ENCODE measurements around the gene PYGO2.
A peak's percentile ranks its signal among the peaks of the same experiment; 100 is the strongest.

The PYGO2 gene

DNA sequence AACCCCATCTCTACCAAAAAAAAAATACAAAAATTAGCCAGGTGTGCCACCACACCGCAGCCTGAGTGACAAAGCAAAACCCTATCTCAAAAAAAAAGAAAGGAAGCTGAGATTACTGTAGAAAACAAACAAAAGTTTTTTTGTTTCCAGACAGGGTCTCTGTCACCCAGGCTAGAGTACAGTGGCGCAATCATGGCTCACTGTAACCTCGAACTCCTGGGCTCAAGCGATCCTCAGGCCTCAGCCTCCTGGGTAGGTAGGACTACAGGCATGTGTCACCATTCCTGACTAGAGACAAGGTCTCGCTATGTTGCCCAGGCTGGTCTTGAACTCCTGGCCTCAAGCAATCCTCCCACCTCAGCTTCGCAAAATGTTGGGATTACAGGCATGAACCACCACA is 2.8 kb upstream of the PYGO2 start:
- H3K9me3 ChIP-seq (ENCODE audit: control extremely low read depth in 1 of 5, control insufficient read depth in 4 of 5, insufficient read depth in 2 of 5, low read depth in 1 of 5, low read length in 4 of 5), result no peaks in the 10 kb centered on the region
- no peak overlapping the region for H3K4me3 ChIP-seq (ENCODE audit: control insufficient read depth in 1 of 7, extremely low read depth in 1 of 7, insufficient read depth in 4 of 7, low read depth in 2 of 7, low read length in 6 of 7)
- 98% methylated on average over 5 of the region's 6 CpGs for WGBS (ENCODE audit: insufficient coverage)
- peaks cover 14 to 37% (median 33%) of the 10 kb centered on the region in 4 experiments for H3K4me1 ChIP-seq (ENCODE audit: control extremely low read depth in 1 of 4, control insufficient read depth in 4 of 4, insufficient read depth in 4 of 4, low read length in 3 of 4)
- ChIA-PET CTCF (interaction anchor here (0.8 to 3.7 kb wide), 13 partner anchors 8 to 81 kb away, joined by 3 to 13 read pairs (median 3); partner anchors contain the start of gene PBXIP1), POLR2A (no interaction called here)
- H3K27me3 ChIP-seq (replicated peaks in 2 of 5; ENCODE audit: control insufficient read depth in 4 of 5, insufficient read depth in 5 of 5, low read length in 4 of 5), result no peaks in the 10 kb centered on the region
- no peak for DNase-seq
- H3K36me3 ChIP-seq (ENCODE audit: control insufficient read depth in 4 of 4, insufficient read depth in 4 of 4, low read length in 3 of 4), result peaks cover 6 to 57% (median 46%) of the 10 kb centered on the region in 4 experiments
- H3K27ac ChIP-seq (ENCODE audit: insufficient read depth in 1 of 2, low read depth in 1 of 2, low read length in 2 of 2, poor library complexity in 1 of 2, severe bottlenecking in 2 of 2), result peak overlapping the region in 1 of 2 experiments; percentile 97

GRCh38 chr1:154963643-154964042 is 2.1 kb upstream of the PYGO2 start:
- Histone ChIP-seq H3K36me3 (ENCODE audit: control insufficient read depth in 4 of 4, insufficient read depth in 4 of 4, low read length in 3 of 4) (peaks cover 6 to 63% (median 48%) of the 10 kb centered on the region in 4 experiments), H3K27ac (ENCODE audit: insufficient read depth in 1 of 2, low read depth in 1 of 2, low read length in 2 of 2, poor library complexity in 1 of 2, severe bottlenecking in 2 of 2) (peak overlapping the region in 1 of 2 experiments; percentile 97), H3K4me3 (ENCODE audit: control insufficient read depth in 1 of 7, extremely low read depth in 1 of 7, insufficient read depth in 4 of 7, low read depth in 2 of 7, low read length in 6 of 7) (no peak overlapping the region), H3K27me3 (replicated peaks in 2 of 5; ENCODE audit: control insufficient read depth in 4 of 5, insufficient read depth in 5 of 5, low read length in 4 of 5) (no peaks in the 10 kb centered on the region), H3K9me3 (ENCODE audit: control extremely low read depth in 1 of 5, control insufficient read depth in 4 of 5, insufficient read depth in 2 of 5, low read depth in 1 of 5, low read length in 4 of 5) (no peaks in the 10 kb centered on the region), H3K4me1 (ENCODE audit: control extremely low read depth in 1 of 4, control insufficient read depth in 4 of 4, insufficient read depth in 4 of 4, low read length in 3 of 4) (peaks cover 14 to 35% (median 30%) of the 10 kb centered on the region in 4 experiments)
- CTCF ChIA-PET, result interaction anchor here (0.9 to 3.7 kb wide), 9 partner anchors 7 to 89 kb away, joined by 3 to 13 read pairs (median 4); partner anchors contain the start of genes CKS1B and PBXIP1
- 94% methylated on average over 7 of the region's 8 CpGs for whole genome bisulfite sequencing (ENCODE audit: insufficient coverage)
- POLR2A ChIA-PET, result no interaction called here
- DNase-seq, result no peak

- Histone ChIP-seq H3K36me3 (ENCODE audit: control insufficient read depth in 4 of 4, insufficient read depth in 4 of 4, low read length in 3 of 4) (peaks cover 6 to 63% (median 50%) of the 10 kb centered on the region in 4 experiments), H3K4me1 (ENCODE audit: control extremely low read depth in 1 of 4, control insufficient read depth in 4 of 4, insufficient read depth in 4 of 4, low read length in 3 of 4) (peaks cover 14 to 35% (median 30%) of the 10 kb centered on the region in 4 experiments), H3K27ac (ENCODE audit: insufficient read depth in 1 of 2, low read depth in 1 of 2, low read length in 2 of 2, poor library complexity in 1 of 2, severe bottlenecking in 2 of 2) (peak overlapping the region; percentile 89 to 97), H3K9me3 (ENCODE audit: control extremely low read depth in 1 of 5, control insufficient read depth in 4 of 5, insufficient read depth in 2 of 5, low read depth in 1 of 5, low read length in 4 of 5) (no peaks in the 10 kb centered on the region), H3K27me3 (replicated peaks in 2 of 5; ENCODE audit: control insufficient read depth in 4 of 5, insufficient read depth in 5 of 5, low read length in 4 of 5) (no peaks in the 10 kb centered on the region), H3K4me3 (ENCODE audit: control insufficient read depth in 1 of 7, extremely low read depth in 1 of 7, insufficient read depth in 4 of 7, low read depth in 2 of 7, low read length in 6 of 7) (peak overlapping the region in 6 of 7 experiments; percentile 11 to 88 (median 82))
- POLR2A ChIA-PET, result interaction anchor here (0.6 kb wide), 1 partner anchor 28 kb away, joined by 3 read pairs; no protein-coding TSS in a partner anchor
- no peak for DNase-seq
- 87% methylated on average over 4 of the region's 6 CpGs for WGBS (ENCODE audit: insufficient coverage)
- CTCF ChIA-PET, result interaction anchor here (0.9 to 2.6 kb wide), 7 partner anchors 10 to 90 kb away, joined by 3 to 7 read pairs (median 3); partner anchors contain the start of gene CKS1B
Observed at GRCh38 chr1:154962795-154963330, 1.3 kb upstream of the PYGO2 start.

- CTCF ChIA-PET, result interaction anchor here (1.0 to 2.1 kb wide), 10 partner anchors 9 to 57 kb away, joined by 3 to 17 read pairs (median 4); partner anchors contain the start of genes LENEP and SHC1
- POLR2A ChIA-PET, result interaction anchor here (0.6 to 1.3 kb wide), 4 partner anchors 12 to 1371 kb away, joined by 3 to 5 read pairs (median 3); partner anchors contain the start of gene CKS1B
- H3K4me3 ChIP-seq (ENCODE audit: control insufficient read depth in 1 of 7, extremely low read depth in 1 of 7, insufficient read depth in 4 of 7, low read depth in 2 of 7, low read length in 6 of 7), result peak overlapping the region; percentile 74 to 97 (median 84)
- no peaks in the 10 kb centered on the region for H3K9me3 ChIP-seq (ENCODE audit: control extremely low read depth in 1 of 5, control insufficient read depth in 4 of 5, insufficient read depth in 2 of 5, low read depth in 1 of 5, low read length in 4 of 5)
- H3K27ac ChIP-seq (ENCODE audit: insufficient read depth in 1 of 2, low read depth in 1 of 2, low read length in 2 of 2, poor library complexity in 1 of 2, severe bottlenecking in 2 of 2), result peak overlapping the region; percentile 89 to 97
- peaks cover 14 to 35% (median 30%) of the 10 kb centered on the region in 4 experiments for H3K4me1 ChIP-seq (ENCODE audit: control extremely low read depth in 1 of 4, control insufficient read depth in 4 of 4, insufficient read depth in 4 of 4, low read length in 3 of 4)
- no peaks in the 10 kb centered on the region for H3K27me3 ChIP-seq (replicated peaks in 2 of 5; ENCODE audit: control insufficient read depth in 4 of 5, insufficient read depth in 5 of 5, low read length in 4 of 5)
- H3K36me3 ChIP-seq (ENCODE audit: control insufficient read depth in 4 of 4, insufficient read depth in 4 of 4, low read length in 3 of 4), result peaks cover 5 to 58% (median 49%) of the 10 kb centered on the region in 4 experiments
- 2% methylated on average over 13 of the region's 25 CpGs for WGBS (ENCODE audit: insufficient coverage)
- DNase-seq, result peak in 2 of 3 donors; percentile 48 to 67
Observed at GRCh38 chr1:154962156-154962749, 671 bp upstream of the PYGO2 start.

GRCh38 chr1:154960446-154961136 is 991 bp downstream of the PYGO2 start:
- ChIA-PET POLR2A (interaction anchor here (0.5 to 1.8 kb wide), 13 partner anchors 8 to 372 kb away, joined by 3 to 7 read pairs (median 4); partner anchors contain the start of genes CKS1B, PMVK and SHC1), CTCF (interaction anchor here (1.0 to 2.1 kb wide), 15 partner anchors 9 to 100 kb away, joined by 3 to 17 read pairs (median 4); partner anchors contain the start of genes LENEP, SHC1 and ZBTB7B)
- Histone ChIP-seq H3K4me3 (ENCODE audit: control insufficient read depth in 1 of 7, extremely low read depth in 1 of 7, insufficient read depth in 4 of 7, low read depth in 2 of 7, low read length in 6 of 7) (peak overlapping the region in 6 of 7 experiments; percentile 74 to 89 (median 84)), H3K27me3 (replicated peaks in 2 of 5; ENCODE audit: control insufficient read depth in 4 of 5, insufficient read depth in 5 of 5, low read length in 4 of 5) (no peaks in the 10 kb centered on the region), H3K9me3 (ENCODE audit: control extremely low read depth in 1 of 5, control insufficient read depth in 4 of 5, insufficient read depth in 2 of 5, low read depth in 1 of 5, low read length in 4 of 5) (no peaks in the 10 kb centered on the region), H3K4me1 (ENCODE audit: control extremely low read depth in 1 of 4, control insufficient read depth in 4 of 4, insufficient read depth in 4 of 4, low read length in 3 of 4) (peaks cover 15 to 50% (median 44%) of the 10 kb centered on the region in 4 experiments), H3K27ac (ENCODE audit: insufficient read depth in 1 of 2, low read depth in 1 of 2, low read length in 2 of 2, poor library complexity in 1 of 2, severe bottlenecking in 2 of 2) (peak overlapping the region; percentile 89 to 97), H3K36me3 (ENCODE audit: control insufficient read depth in 4 of 4, insufficient read depth in 4 of 4, low read length in 3 of 4) (peaks cover 2 to 43% (median 34%) of the 10 kb centered on the region in 4 experiments)
- 11% methylated on average over 6 of the region's 10 CpGs for WGBS (ENCODE audit: insufficient coverage)
- no peak for DNase-seq

DNA sequence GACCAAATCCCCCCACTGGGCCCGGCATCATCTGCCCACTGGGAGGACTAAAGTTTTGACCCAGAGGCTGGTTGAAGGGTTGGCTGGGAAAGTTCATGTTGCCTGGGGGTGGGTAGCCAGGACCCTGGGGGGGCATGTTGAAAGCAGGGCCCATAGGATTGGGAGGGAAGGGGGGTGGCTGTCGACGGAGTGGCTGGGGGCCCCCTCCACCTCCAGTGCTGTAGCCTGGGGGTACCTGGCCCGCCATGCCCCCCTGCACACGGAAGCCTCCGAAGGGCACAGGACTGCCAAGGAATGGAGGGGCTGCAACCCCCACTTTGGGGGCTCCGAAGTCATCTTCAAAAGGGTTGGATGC is 2.2 kb downstream of the PYGO2 start:
- H3K27me3 ChIP-seq (replicated peaks in 2 of 5; ENCODE audit: control insufficient read depth in 4 of 5, insufficient read depth in 5 of 5, low read length in 4 of 5), result no peaks in the 10 kb centered on the region
- peaks cover 0 to 34% (median 25%) of the 10 kb centered on the region in 4 experiments for H3K36me3 ChIP-seq (ENCODE audit: control insufficient read depth in 4 of 4, insufficient read depth in 4 of 4, low read length in 3 of 4)
- no peak for DNase-seq
- peak overlapping the region in 1 of 2 experiments; percentile 33 for H3K27ac ChIP-seq (ENCODE audit: insufficient read depth in 1 of 2, low read depth in 1 of 2, low read length in 2 of 2, poor library complexity in 1 of 2, severe bottlenecking in 2 of 2)
- peaks cover 25 to 62% (median 54%) of the 10 kb centered on the region in 4 experiments for H3K4me1 ChIP-seq (ENCODE audit: control extremely low read depth in 1 of 4, control insufficient read depth in 4 of 4, insufficient read depth in 4 of 4, low read length in 3 of 4)
- CTCF ChIA-PET, result interaction anchor here (1.0 to 5.2 kb wide), 5 partner anchors 8 to 132 kb away, joined by 3 to 36 read pairs (median 4); no protein-coding TSS in a partner anchor
- POLR2A ChIA-PET, result interaction anchor here (0.6 to 0.7 kb wide), 2 partner anchors 15 to 724 kb away, joined by 3 to 8 read pairs; no protein-coding TSS in a partner anchor
- H3K9me3 ChIP-seq (ENCODE audit: control extremely low read depth in 1 of 5, control insufficient read depth in 4 of 5, insufficient read depth in 2 of 5, low read depth in 1 of 5, low read length in 4 of 5), result no peaks in the 10 kb centered on the region
- no peak overlapping the region for H3K4me3 ChIP-seq (ENCODE audit: control insufficient read depth in 1 of 7, extremely low read depth in 1 of 7, insufficient read depth in 4 of 7, low read depth in 2 of 7, low read length in 6 of 7)
- 94% methylated on average over 7 of the region's 7 CpGs for WGBS (ENCODE audit: insufficient coverage)

All from common myeloid progenitor, CD34-positive (primary cell).